H1 (cell line): ENCODE measurements around the gene NLRP8. TPM values are rescaled to one million over a fixed set of nuclear protein-coding genes. Genes with fewer than 3 reads are reported as not detected.

Source experiments
- CBX8 ChIP-seq: fragments of 300-800, 300-1000 bp; sonication (generic); IDR thresholded peaks from 2 replicates; pipeline ENCODE4 v1.7.1; 2016; ENCODE audit warnings: low read depth, low read length, borderline replicate concordance
- EP300 ChIP-seq, 2 experiments: IDR thresholded peaks; 1 replicate in 1 of 2; 2 replicates in 1 of 2; pipeline ENCODE4 v1.6.1; 2011 to 2012; ENCODE audit warnings: low read depth in 2 of 2, low read length in 2 of 2, mild to moderate bottlenecking in 2 of 2, borderline replicate concordance in 1 of 2, inconsistent platforms in 1 of 2, moderate library complexity in 1 of 2
- polyA plus RNA-seq, 7 experiments: library from polyadenylated mRNA; depleted of rRNA in 3 of 7; stranded (reverse) in 5 of 7; unstranded in 2 of 7; fragments of >200 nt in 5 of 7; fragments of 200-250 nt in 2 of 7; gene quantifications; 1 replicate in 5 of 7; 2 replicates in 1 of 7; 4 replicates in 1 of 7; pipeline versions ENCODE4 v1.2.1 to v1.2.3, GENCODE V29; 2011 to 2013; ENCODE audit warnings: missing spikeins in 2 of 7, mixed read lengths in 2 of 7
- total RNA-seq: library from RNA; stranded (reverse); fragmentation: NEBNext Ultra II Directional; extraction: Animal tissue kit (Norgen Biotek cat#: 25700); gene quantifications from 2 replicates; pipeline ENCODE4 v1.2.1, GENCODE V29; 2021
- TF ChIP-seq, protein P1 (sequence below): fragments of 300-600 bp; sonication (generic); IDR thresholded peaks from 2 replicates; pipeline ENCODE4 v1.7.1; 2012; ENCODE audit warnings: low read length, moderate library complexity, mild to moderate bottlenecking, inconsistent platforms; ENCODE audit not compliant: insufficient replicate concordance

NLRP8 gene
- total and polyA plus RNA-seq, 2 of the 8 experiments (the other 6 are each of a cell fraction or from before 2014, with no cell fraction given): not detected

GRCh38 chr19:55907746-55908145 is 39.9 kb upstream of the NLRP8 start (continued):
- TF ChIP-seq, protein P1, sequence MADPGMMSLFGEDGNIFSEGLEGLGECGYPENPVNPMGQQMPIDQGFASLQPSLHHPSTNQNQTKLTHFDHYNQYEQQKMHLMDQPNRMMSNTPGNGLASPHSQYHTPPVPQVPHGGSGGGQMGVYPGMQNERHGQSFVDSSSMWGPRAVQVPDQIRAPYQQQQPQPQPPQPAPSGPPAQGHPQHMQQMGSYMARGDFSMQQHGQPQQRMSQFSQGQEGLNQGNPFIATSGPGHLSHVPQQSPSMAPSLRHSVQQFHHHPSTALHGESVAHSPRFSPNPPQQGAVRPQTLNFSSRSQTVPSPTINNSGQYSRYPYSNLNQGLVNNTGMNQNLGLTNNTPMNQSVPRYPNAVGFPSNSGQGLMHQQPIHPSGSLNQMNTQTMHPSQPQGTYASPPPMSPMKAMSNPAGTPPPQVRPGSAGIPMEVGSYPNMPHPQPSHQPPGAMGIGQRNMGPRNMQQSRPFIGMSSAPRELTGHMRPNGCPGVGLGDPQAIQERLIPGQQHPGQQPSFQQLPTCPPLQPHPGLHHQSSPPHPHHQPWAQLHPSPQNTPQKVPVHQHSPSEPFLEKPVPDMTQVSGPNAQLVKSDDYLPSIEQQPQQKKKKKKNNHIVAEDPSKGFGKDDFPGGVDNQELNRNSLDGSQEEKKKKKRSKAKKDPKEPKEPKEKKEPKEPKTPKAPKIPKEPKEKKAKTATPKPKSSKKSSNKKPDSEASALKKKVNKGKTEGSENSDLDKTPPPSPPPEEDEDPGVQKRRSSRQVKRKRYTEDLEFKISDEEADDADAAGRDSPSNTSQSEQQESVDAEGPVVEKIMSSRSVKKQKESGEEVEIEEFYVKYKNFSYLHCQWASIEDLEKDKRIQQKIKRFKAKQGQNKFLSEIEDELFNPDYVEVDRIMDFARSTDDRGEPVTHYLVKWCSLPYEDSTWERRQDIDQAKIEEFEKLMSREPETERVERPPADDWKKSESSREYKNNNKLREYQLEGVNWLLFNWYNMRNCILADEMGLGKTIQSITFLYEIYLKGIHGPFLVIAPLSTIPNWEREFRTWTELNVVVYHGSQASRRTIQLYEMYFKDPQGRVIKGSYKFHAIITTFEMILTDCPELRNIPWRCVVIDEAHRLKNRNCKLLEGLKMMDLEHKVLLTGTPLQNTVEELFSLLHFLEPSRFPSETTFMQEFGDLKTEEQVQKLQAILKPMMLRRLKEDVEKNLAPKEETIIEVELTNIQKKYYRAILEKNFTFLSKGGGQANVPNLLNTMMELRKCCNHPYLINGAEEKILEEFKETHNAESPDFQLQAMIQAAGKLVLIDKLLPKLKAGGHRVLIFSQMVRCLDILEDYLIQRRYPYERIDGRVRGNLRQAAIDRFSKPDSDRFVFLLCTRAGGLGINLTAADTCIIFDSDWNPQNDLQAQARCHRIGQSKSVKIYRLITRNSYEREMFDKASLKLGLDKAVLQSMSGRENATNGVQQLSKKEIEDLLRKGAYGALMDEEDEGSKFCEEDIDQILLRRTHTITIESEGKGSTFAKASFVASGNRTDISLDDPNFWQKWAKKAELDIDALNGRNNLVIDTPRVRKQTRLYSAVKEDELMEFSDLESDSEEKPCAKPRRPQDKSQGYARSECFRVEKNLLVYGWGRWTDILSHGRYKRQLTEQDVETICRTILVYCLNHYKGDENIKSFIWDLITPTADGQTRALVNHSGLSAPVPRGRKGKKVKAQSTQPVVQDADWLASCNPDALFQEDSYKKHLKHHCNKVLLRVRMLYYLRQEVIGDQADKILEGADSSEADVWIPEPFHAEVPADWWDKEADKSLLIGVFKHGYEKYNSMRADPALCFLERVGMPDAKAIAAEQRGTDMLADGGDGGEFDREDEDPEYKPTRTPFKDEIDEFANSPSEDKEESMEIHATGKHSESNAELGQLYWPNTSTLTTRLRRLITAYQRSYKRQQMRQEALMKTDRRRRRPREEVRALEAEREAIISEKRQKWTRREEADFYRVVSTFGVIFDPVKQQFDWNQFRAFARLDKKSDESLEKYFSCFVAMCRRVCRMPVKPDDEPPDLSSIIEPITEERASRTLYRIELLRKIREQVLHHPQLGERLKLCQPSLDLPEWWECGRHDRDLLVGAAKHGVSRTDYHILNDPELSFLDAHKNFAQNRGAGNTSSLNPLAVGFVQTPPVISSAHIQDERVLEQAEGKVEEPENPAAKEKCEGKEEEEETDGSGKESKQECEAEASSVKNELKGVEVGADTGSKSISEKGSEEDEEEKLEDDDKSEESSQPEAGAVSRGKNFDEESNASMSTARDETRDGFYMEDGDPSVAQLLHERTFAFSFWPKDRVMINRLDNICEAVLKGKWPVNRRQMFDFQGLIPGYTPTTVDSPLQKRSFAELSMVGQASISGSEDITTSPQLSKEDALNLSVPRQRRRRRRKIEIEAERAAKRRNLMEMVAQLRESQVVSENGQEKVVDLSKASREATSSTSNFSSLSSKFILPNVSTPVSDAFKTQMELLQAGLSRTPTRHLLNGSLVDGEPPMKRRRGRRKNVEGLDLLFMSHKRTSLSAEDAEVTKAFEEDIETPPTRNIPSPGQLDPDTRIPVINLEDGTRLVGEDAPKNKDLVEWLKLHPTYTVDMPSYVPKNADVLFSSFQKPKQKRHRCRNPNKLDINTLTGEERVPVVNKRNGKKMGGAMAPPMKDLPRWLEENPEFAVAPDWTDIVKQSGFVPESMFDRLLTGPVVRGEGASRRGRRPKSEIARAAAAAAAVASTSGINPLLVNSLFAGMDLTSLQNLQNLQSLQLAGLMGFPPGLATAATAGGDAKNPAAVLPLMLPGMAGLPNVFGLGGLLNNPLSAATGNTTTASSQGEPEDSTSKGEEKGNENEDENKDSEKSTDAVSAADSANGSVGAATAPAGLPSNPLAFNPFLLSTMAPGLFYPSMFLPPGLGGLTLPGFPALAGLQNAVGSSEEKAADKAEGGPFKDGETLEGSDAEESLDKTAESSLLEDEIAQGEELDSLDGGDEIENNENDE: no peak
- TF ChIP-seq EP300 (IDR thresholded peaks at IDR 0.05; ENCODE audit: borderline replicate concordance in 1 of 2, low read depth in 2 of 2, low read length in 2 of 2) (no peak), CBX8 (no peak)
